Measurements from ENCODE around the gene KCND3.

KCND3 gene

DNA sequence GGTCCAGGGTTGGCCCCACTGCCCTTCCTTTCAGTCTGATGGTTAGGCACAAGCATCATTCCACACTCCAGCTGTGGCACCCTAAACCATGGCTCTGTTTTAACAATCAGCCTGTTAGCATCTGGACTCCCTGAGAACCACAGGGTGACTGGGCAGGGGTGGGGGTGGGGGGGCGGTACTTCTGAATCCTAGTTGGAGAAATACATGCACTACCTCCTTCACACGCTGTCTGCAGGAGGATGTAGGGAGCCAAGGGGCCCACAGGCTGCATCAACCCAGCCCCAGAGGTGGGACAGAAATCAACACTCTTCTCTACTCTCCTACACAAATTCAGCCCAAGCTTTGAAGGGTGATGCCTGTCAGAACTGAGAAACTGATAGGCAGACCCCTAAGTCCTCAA is 209.9 kb downstream of the KCND3 start:
- Histone ChIP-seq H3K4me1 (ENCODE audit: insufficient read depth, low read length, poor library complexity, severe bottlenecking) (no peaks in the 10 kb centered on the region), H2AFZ (ENCODE audit: low read length) (no peak overlapping the region), H3K36me3 (ENCODE audit: insufficient read depth, low read length) (no peaks in the 10 kb centered on the region), H3K27me3 (ENCODE audit: insufficient read depth, low read length, poor library complexity, severe bottlenecking) (no peaks in the 10 kb centered on the region), H3K9me2 (replicated peaks; ENCODE audit: low read depth, low read length) (no peaks in the 10 kb centered on the region), H4K20me1 (ENCODE audit: insufficient read depth, low read length, poor library complexity, severe bottlenecking) (no peaks in the 10 kb centered on the region), H3K9me3 (ENCODE audit: insufficient read depth, low read depth, low read length) (no peaks in the 10 kb centered on the region), H3K79me2 (ENCODE audit: insufficient read depth, low read length) (no peaks in the 10 kb centered on the region), H3K9ac (ENCODE audit: low read depth, low read length, poor library complexity, severe bottlenecking) (no peak overlapping the region), H3F3A (ENCODE audit: low read depth) (no peaks in the 10 kb centered on the region), H3K4me2 (ENCODE audit: low read depth, low read length, poor library complexity, severe bottlenecking) (no peak overlapping the region), H3K4me3 (ENCODE audit: low read length, poor library complexity, severe bottlenecking) (no peak overlapping the region)
- TF ChIP-seq EZH2phosphoT487 (IDR thresholded peaks at IDR 0.05; ENCODE audit: borderline replicate concordance) (no peak), CTCF (conservative IDR thresholded peaks at IDR 0.05; ENCODE audit: low read length) (no peak)

- TF ChIP-seq EZH2phosphoT487 (IDR thresholded peaks at IDR 0.05; ENCODE audit: borderline replicate concordance): no peak
- TF ChIP-seq CTCF (conservative IDR thresholded peaks at IDR 0.05; ENCODE audit: low read length): no peak
- Histone ChIP-seq H3K79me2 (ENCODE audit: insufficient read depth, low read length) (no peaks in the 10 kb centered on the region), H3K9me3 (ENCODE audit: insufficient read depth, low read depth, low read length) (no peaks in the 10 kb centered on the region), H3F3A (ENCODE audit: low read depth) (no peaks in the 10 kb centered on the region), H3K4me2 (ENCODE audit: low read depth, low read length, poor library complexity, severe bottlenecking) (no peak overlapping the region), H3K9ac (ENCODE audit: low read depth, low read length, poor library complexity, severe bottlenecking) (no peak overlapping the region), H2AFZ (ENCODE audit: low read length) (no peak overlapping the region), H3K9me2 (replicated peaks; ENCODE audit: low read depth, low read length) (no peaks in the 10 kb centered on the region), H3K27me3 (ENCODE audit: insufficient read depth, low read length, poor library complexity, severe bottlenecking) (no peaks in the 10 kb centered on the region), H3K36me3 (ENCODE audit: insufficient read depth, low read length) (no peaks in the 10 kb centered on the region), H3K4me3 (ENCODE audit: low read length, poor library complexity, severe bottlenecking) (no peak overlapping the region), H4K20me1 (ENCODE audit: insufficient read depth, low read length, poor library complexity, severe bottlenecking) (no peaks in the 10 kb centered on the region), H3K4me1 (ENCODE audit: insufficient read depth, low read length, poor library complexity, severe bottlenecking) (no peaks in the 10 kb centered on the region)
These were observed 210.9 kb downstream of the KCND3 start for GRCh38 chr1:111778541-111779051.

DNA sequence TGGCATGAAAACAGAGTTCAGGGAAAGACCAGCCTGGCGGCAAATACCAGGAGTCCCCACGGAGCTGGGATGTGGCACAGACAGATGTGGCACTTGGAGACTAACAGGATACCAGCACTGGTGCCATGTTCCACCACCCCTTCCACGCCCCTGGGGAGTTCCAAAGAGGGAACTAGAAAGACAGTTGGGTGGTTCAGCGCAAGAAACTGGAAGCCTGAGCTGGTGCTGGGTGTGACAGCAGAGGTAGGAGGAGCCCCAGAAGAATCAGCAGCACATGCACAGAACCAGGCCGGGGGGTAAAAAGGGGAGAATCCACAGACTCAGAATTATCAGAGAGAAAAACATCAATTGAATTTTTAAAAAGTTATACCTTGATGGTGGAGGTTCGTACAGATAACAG is 211.4 kb downstream of the KCND3 start:
- Histone ChIP-seq H3K36me3 (ENCODE audit: insufficient read depth, low read length) (no peaks in the 10 kb centered on the region), H3K79me2 (ENCODE audit: insufficient read depth, low read length) (no peaks in the 10 kb centered on the region), H3K9me2 (replicated peaks; ENCODE audit: low read depth, low read length) (no peaks in the 10 kb centered on the region), H3K9me3 (ENCODE audit: insufficient read depth, low read depth, low read length) (no peaks in the 10 kb centered on the region), H3K27me3 (ENCODE audit: insufficient read depth, low read length, poor library complexity, severe bottlenecking) (no peaks in the 10 kb centered on the region), H4K20me1 (ENCODE audit: insufficient read depth, low read length, poor library complexity, severe bottlenecking) (no peaks in the 10 kb centered on the region), H3K4me3 (ENCODE audit: low read length, poor library complexity, severe bottlenecking) (no peak overlapping the region), H3F3A (ENCODE audit: low read depth) (no peaks in the 10 kb centered on the region), H3K4me1 (ENCODE audit: insufficient read depth, low read length, poor library complexity, severe bottlenecking) (no peaks in the 10 kb centered on the region), H3K4me2 (ENCODE audit: low read depth, low read length, poor library complexity, severe bottlenecking) (no peak overlapping the region), H2AFZ (ENCODE audit: low read length) (no peak overlapping the region), H3K9ac (ENCODE audit: low read depth, low read length, poor library complexity, severe bottlenecking) (no peak overlapping the region)
- TF ChIP-seq EZH2phosphoT487 (IDR thresholded peaks at IDR 0.05; ENCODE audit: borderline replicate concordance) (no peak), CTCF (conservative IDR thresholded peaks at IDR 0.05; ENCODE audit: low read length) (no peak)
